WTC11 (cell line): ENCODE results near the gene STARD10.

Experiments used
- NR3C1 ChIP-seq: sonication (generic); formaldehyde crosslinking; conservative IDR thresholded peaks from 2 replicates; pipeline ENCODE4 v1.8.1; 2023; ENCODE audit warnings: low read depth, mild to moderate bottlenecking, missing genetic modification reagents
- TF ChIP-seq, protein P1 (sequence below): sonication (generic); formaldehyde crosslinking; IDR thresholded peaks from 2 replicates; pipeline ENCODE4 v1.8.1; 2023; ENCODE audit warnings: mild to moderate bottlenecking, missing genetic modification reagents, moderate library complexity
- TF ChIP-seq, protein P2 (sequence below): fragments of 200-600 bp; IDR thresholded peaks from 2 replicates; pipeline ENCODE4 v1.8.0; 2022; ENCODE audit warnings: antibody characterized with exemption
- TF ChIP-seq, protein P3 (sequence below): sonication (generic); formaldehyde crosslinking; IDR thresholded peaks from 2 replicates; pipeline ENCODE4 v1.8.0; 2022; ENCODE audit warnings: mild to moderate bottlenecking, missing genetic modification reagents
- TF ChIP-seq, protein P4 (sequence below): sonication (generic); formaldehyde crosslinking; conservative IDR thresholded peaks from 2 replicates; pipeline ENCODE4 v1.8.1; 2023; ENCODE audit warnings: mild to moderate bottlenecking, low read depth, missing genetic modification reagents, moderate library complexity

DNA sequence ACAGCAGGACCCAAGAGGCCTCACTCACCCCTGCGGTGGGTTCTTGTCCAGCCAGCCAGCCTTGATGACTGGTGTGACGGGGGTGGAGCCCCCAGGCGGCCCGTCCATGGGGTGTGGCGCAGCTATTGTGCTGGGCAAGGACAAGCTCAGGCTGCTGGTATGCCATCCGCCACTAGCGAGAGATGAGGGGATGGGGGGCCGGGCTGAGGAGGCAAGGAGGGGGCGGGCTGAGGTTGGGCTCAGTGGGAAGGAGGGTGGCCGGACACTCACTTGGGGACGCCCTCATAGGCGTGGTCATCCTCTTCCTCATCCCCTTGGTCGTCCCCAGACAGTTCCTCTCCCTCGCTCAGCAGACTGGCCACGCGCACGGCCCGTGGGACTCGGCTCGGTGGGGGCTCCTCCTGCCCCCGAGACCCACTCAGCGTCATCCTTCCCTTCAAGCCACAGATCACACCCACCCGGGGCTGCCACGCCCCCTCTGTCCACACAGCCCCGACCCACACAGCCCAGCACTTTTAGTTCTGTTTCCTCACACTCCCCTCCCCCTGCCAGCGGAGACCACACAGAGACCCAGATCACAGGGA is 81.6 kb downstream of the STARD10 start:
- TF ChIP-seq, protein P1, sequence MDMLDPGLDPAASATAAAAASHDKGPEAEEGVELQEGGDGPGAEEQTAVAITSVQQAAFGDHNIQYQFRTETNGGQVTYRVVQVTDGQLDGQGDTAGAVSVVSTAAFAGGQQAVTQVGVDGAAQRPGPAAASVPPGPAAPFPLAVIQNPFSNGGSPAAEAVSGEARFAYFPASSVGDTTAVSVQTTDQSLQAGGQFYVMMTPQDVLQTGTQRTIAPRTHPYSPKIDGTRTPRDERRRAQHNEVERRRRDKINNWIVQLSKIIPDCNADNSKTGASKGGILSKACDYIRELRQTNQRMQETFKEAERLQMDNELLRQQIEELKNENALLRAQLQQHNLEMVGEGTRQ (CRISPR knock-in tag), result no peak
- TF ChIP-seq, protein P2, sequence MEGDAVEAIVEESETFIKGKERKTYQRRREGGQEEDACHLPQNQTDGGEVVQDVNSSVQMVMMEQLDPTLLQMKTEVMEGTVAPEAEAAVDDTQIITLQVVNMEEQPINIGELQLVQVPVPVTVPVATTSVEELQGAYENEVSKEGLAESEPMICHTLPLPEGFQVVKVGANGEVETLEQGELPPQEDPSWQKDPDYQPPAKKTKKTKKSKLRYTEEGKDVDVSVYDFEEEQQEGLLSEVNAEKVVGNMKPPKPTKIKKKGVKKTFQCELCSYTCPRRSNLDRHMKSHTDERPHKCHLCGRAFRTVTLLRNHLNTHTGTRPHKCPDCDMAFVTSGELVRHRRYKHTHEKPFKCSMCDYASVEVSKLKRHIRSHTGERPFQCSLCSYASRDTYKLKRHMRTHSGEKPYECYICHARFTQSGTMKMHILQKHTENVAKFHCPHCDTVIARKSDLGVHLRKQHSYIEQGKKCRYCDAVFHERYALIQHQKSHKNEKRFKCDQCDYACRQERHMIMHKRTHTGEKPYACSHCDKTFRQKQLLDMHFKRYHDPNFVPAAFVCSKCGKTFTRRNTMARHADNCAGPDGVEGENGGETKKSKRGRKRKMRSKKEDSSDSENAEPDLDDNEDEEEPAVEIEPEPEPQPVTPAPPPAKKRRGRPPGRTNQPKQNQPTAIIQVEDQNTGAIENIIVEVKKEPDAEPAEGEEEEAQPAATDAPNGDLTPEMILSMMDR, result no peak
- TF ChIP-seq, protein P3, sequence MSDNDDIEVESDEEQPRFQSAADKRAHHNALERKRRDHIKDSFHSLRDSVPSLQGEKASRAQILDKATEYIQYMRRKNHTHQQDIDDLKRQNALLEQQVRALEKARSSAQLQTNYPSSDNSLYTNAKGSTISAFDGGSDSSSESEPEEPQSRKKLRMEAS (CRISPR knock-in tag), result no peak
- no peak for TF ChIP-seq NR3C1 (CRISPR knock-in tag)
- TF ChIP-seq, protein P4, sequence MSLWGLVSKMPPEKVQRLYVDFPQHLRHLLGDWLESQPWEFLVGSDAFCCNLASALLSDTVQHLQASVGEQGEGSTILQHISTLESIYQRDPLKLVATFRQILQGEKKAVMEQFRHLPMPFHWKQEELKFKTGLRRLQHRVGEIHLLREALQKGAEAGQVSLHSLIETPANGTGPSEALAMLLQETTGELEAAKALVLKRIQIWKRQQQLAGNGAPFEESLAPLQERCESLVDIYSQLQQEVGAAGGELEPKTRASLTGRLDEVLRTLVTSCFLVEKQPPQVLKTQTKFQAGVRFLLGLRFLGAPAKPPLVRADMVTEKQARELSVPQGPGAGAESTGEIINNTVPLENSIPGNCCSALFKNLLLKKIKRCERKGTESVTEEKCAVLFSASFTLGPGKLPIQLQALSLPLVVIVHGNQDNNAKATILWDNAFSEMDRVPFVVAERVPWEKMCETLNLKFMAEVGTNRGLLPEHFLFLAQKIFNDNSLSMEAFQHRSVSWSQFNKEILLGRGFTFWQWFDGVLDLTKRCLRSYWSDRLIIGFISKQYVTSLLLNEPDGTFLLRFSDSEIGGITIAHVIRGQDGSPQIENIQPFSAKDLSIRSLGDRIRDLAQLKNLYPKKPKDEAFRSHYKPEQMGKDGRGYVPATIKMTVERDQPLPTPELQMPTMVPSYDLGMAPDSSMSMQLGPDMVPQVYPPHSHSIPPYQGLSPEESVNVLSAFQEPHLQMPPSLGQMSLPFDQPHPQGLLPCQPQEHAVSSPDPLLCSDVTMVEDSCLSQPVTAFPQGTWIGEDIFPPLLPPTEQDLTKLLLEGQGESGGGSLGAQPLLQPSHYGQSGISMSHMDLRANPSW (CRISPR knock-in tag), result no peak
